ENCODE data around the gene HS3ST2. TPM values are rescaled to one million over a fixed set of nuclear protein-coding genes. Genes with fewer than 3 reads are reported as not detected.
A peak's percentile ranks its signal among the peaks of the same experiment; 100 is the strongest.

HS3ST2 gene
- total and polyA plus RNA-seq, 5 donors from 2014 or later = not detected

- H3K4me1 Mint-ChIP-seq = no peaks in the 10 kb centered on the region
- no peak overlapping the region for H3K27ac Mint-ChIP-seq
- Histone ChIP-seq H3K4me1 (ENCODE audit: control insufficient read depth, insufficient read depth, low read length, poor library complexity, severe bottlenecking) (no peaks in the 10 kb centered on the region), H3K9me3 (ENCODE audit: control insufficient read depth in 2 of 2, low read length in 2 of 2) (no peaks in the 10 kb centered on the region), H3K36me3 (ENCODE audit: control insufficient read depth, insufficient read depth, low read length) (no peaks in the 10 kb centered on the region), H3K27me3 (ENCODE audit: control insufficient read depth, insufficient read depth, low read length) (no peaks in the 10 kb centered on the region), H3K4me3 (ENCODE audit: low read depth, low read length) (no peak overlapping the region), H3K27ac (ENCODE audit: insufficient read depth, low read length, poor library complexity, severe bottlenecking) (no peak overlapping the region)
- DNase-seq (no peak), ATAC-seq (ENCODE audit: low read depth in 2 of 2) (no peak)
- peaks cover 14% of the 10 kb centered on the region for H3K27me3 Mint-ChIP-seq
- H3K36me3 Mint-ChIP-seq = no peaks in the 10 kb centered on the region
- H3K4me3 Mint-ChIP-seq = no peak overlapping the region
- H3K9me3 Mint-ChIP-seq = peaks cover 0 to 3% (median 0%) of the 10 kb centered on the region in 7 donors
Measured at GRCh38 chr16:22782314-22782713, 31.6 kb upstream of the HS3ST2 start.

- H3K4me1 Mint-ChIP-seq = no peaks in the 10 kb centered on the region
- no peak overlapping the region for H3K27ac Mint-ChIP-seq
- H3K4me3 ChIP-seq (ENCODE audit: low read depth, low read length) = no peak overlapping the region
- no peaks in the 10 kb centered on the region for H3K9me3 ChIP-seq (ENCODE audit: control insufficient read depth in 2 of 2, low read length in 2 of 2)
- no peak overlapping the region for H3K4me3 Mint-ChIP-seq
- peaks cover 11% of the 10 kb centered on the region for H3K27me3 Mint-ChIP-seq
- H3K27ac ChIP-seq (ENCODE audit: insufficient read depth, low read length, poor library complexity, severe bottlenecking) = no peak overlapping the region
- no peaks in the 10 kb centered on the region for H3K36me3 ChIP-seq (ENCODE audit: control insufficient read depth, insufficient read depth, low read length)
- no peaks in the 10 kb centered on the region for H3K4me1 ChIP-seq (ENCODE audit: control insufficient read depth, insufficient read depth, low read length, poor library complexity, severe bottlenecking)
- DNase-seq = peak in 1 of 3 donors; percentile 4
- peaks cover 0 to 8% (median 0%) of the 10 kb centered on the region in 7 donors for H3K9me3 Mint-ChIP-seq
- H3K27me3 ChIP-seq (ENCODE audit: control insufficient read depth, insufficient read depth, low read length) = peaks cover 2% of the 10 kb centered on the region
- no peak for ATAC-seq (ENCODE audit: low read depth in 2 of 2)
- H3K36me3 Mint-ChIP-seq = no peaks in the 10 kb centered on the region
Measured at GRCh38 chr16:22784690-22785214, 29.2 kb upstream of the HS3ST2 start.

GRCh38 chr16:22785552-22785951 is 28.4 kb upstream of the HS3ST2 start:
- Mint-ChIP-seq H3K27ac (no peak overlapping the region), H3K27me3 (peaks cover 11% of the 10 kb centered on the region), H3K36me3 (no peaks in the 10 kb centered on the region), H3K4me1 (no peaks in the 10 kb centered on the region), H3K9me3 (peaks cover 0 to 8% (median 0%) of the 10 kb centered on the region in 7 donors), H3K4me3 (no peak overlapping the region)
- no peaks in the 10 kb centered on the region for H3K4me1 ChIP-seq (ENCODE audit: control insufficient read depth, insufficient read depth, low read length, poor library complexity, severe bottlenecking)
- H3K27me3 ChIP-seq (ENCODE audit: control insufficient read depth, insufficient read depth, low read length) = peaks cover 2% of the 10 kb centered on the region
- ATAC-seq (ENCODE audit: low read depth in 2 of 2) = no peak
- no peaks in the 10 kb centered on the region for H3K36me3 ChIP-seq (ENCODE audit: control insufficient read depth, insufficient read depth, low read length)
- no peak overlapping the region for H3K27ac ChIP-seq (ENCODE audit: insufficient read depth, low read length, poor library complexity, severe bottlenecking)
- no peaks in the 10 kb centered on the region for H3K9me3 ChIP-seq (ENCODE audit: control insufficient read depth in 2 of 2, low read length in 2 of 2)
- no peak for DNase-seq
- no peak overlapping the region for H3K4me3 ChIP-seq (ENCODE audit: low read depth, low read length)

- Histone ChIP-seq H3K4me1 (ENCODE audit: control insufficient read depth, insufficient read depth, low read length, poor library complexity, severe bottlenecking) (no peaks in the 10 kb centered on the region), H3K27me3 (ENCODE audit: control insufficient read depth, insufficient read depth, low read length) (peaks cover 2% of the 10 kb centered on the region), H3K9me3 (ENCODE audit: control insufficient read depth in 2 of 2, low read length in 2 of 2) (no peaks in the 10 kb centered on the region), H3K27ac (ENCODE audit: insufficient read depth, low read length, poor library complexity, severe bottlenecking) (no peak overlapping the region), H3K4me3 (ENCODE audit: low read depth, low read length) (no peak overlapping the region), H3K36me3 (ENCODE audit: control insufficient read depth, insufficient read depth, low read length) (no peaks in the 10 kb centered on the region)
- ATAC-seq (ENCODE audit: low read depth in 2 of 2) (no peak), DNase-seq (no peak)
- Mint-ChIP-seq H3K36me3 (no peaks in the 10 kb centered on the region), H3K4me3 (no peak overlapping the region), H3K27ac (no peak overlapping the region), H3K27me3 (peaks cover 9% of the 10 kb centered on the region), H3K4me1 (no peaks in the 10 kb centered on the region), H3K9me3 (peaks cover 0 to 9% (median 0%) of the 10 kb centered on the region in 7 donors)
Measured at GRCh38 chr16:22786284-22786683, 27.7 kb upstream of the HS3ST2 start.

GRCh38 chr16:22786691-22787090 is 27.3 kb upstream of the HS3ST2 start:
- H3K36me3 Mint-ChIP-seq = no peaks in the 10 kb centered on the region
- Histone ChIP-seq H3K27ac (ENCODE audit: insufficient read depth, low read length, poor library complexity, severe bottlenecking) (no peak overlapping the region), H3K9me3 (ENCODE audit: control insufficient read depth in 2 of 2, low read length in 2 of 2) (no peaks in the 10 kb centered on the region), H3K27me3 (ENCODE audit: control insufficient read depth, insufficient read depth, low read length) (peaks cover 3% of the 10 kb centered on the region), H3K4me3 (ENCODE audit: low read depth, low read length) (no peak overlapping the region), H3K36me3 (ENCODE audit: control insufficient read depth, insufficient read depth, low read length) (no peaks in the 10 kb centered on the region), H3K4me1 (ENCODE audit: control insufficient read depth, insufficient read depth, low read length, poor library complexity, severe bottlenecking) (no peaks in the 10 kb centered on the region)
- ATAC-seq (ENCODE audit: low read depth in 2 of 2) (no peak), DNase-seq (no peak)
- peaks cover 7% of the 10 kb centered on the region for H3K27me3 Mint-ChIP-seq
- no peak overlapping the region for H3K27ac Mint-ChIP-seq
- no peaks in the 10 kb centered on the region for H3K4me1 Mint-ChIP-seq
- peaks cover 0 to 9% (median 0%) of the 10 kb centered on the region in 7 donors for H3K9me3 Mint-ChIP-seq
- no peak overlapping the region for H3K4me3 Mint-ChIP-seq

- Histone ChIP-seq H3K27ac (ENCODE audit: insufficient read depth, low read length, poor library complexity, severe bottlenecking) (no peak overlapping the region), H3K27me3 (ENCODE audit: control insufficient read depth, insufficient read depth, low read length) (peaks cover 4% of the 10 kb centered on the region), H3K4me3 (ENCODE audit: low read depth, low read length) (no peak overlapping the region), H3K36me3 (ENCODE audit: control insufficient read depth, insufficient read depth, low read length) (no peaks in the 10 kb centered on the region), H3K4me1 (ENCODE audit: control insufficient read depth, insufficient read depth, low read length, poor library complexity, severe bottlenecking) (no peaks in the 10 kb centered on the region), H3K9me3 (ENCODE audit: control insufficient read depth in 2 of 2, low read length in 2 of 2) (no peaks in the 10 kb centered on the region)
- Mint-ChIP-seq H3K4me1 (no peaks in the 10 kb centered on the region), H3K36me3 (no peaks in the 10 kb centered on the region), H3K27me3 (peaks cover 7% of the 10 kb centered on the region), H3K4me3 (no peak overlapping the region), H3K9me3 (peaks cover 0 to 9% (median 0%) of the 10 kb centered on the region in 7 donors), H3K27ac (no peak overlapping the region)
- DNase-seq = no peak
- ATAC-seq (ENCODE audit: low read depth in 2 of 2) = no peak
Measured at GRCh38 chr16:22787466-22788192, 26.3 kb upstream of the HS3ST2 start.

GRCh38 chr16:22788193-22788530 is 25.8 kb upstream of the HS3ST2 start:
- Mint-ChIP-seq H3K4me1 (no peaks in the 10 kb centered on the region), H3K36me3 (no peaks in the 10 kb centered on the region), H3K27ac (no peak overlapping the region), H3K4me3 (no peak overlapping the region), H3K27me3 (peaks cover 7% of the 10 kb centered on the region), H3K9me3 (peaks cover 0 to 9% (median 0%) of the 10 kb centered on the region in 7 donors)
- H3K4me1 ChIP-seq (ENCODE audit: control insufficient read depth, insufficient read depth, low read length, poor library complexity, severe bottlenecking) = no peaks in the 10 kb centered on the region
- peaks cover 4% of the 10 kb centered on the region for H3K27me3 ChIP-seq (ENCODE audit: control insufficient read depth, insufficient read depth, low read length)
- H3K36me3 ChIP-seq (ENCODE audit: control insufficient read depth, insufficient read depth, low read length) = no peaks in the 10 kb centered on the region
- DNase-seq = no peak
- H3K4me3 ChIP-seq (ENCODE audit: low read depth, low read length) = no peak overlapping the region
- no peak for ATAC-seq (ENCODE audit: low read depth in 2 of 2)
- H3K9me3 ChIP-seq (ENCODE audit: control insufficient read depth in 2 of 2, low read length in 2 of 2) = no peaks in the 10 kb centered on the region
- H3K27ac ChIP-seq (ENCODE audit: insufficient read depth, low read length, poor library complexity, severe bottlenecking) = no peak overlapping the region
